Stimulated activated CD4-positive, alpha-beta T cell treated with anti-CD3 and anti-CD28 coated beads, Interleukin-15, amount 100 ng/mL, for 1 hour (primary cell): ENCODE measurements around the gene NLRP1.

ENCODE experiments used
- DNase-seq, 2 donors: peaks; one replicate each; pipeline ENCODE4 v3.0.0-alpha.2; 2020; ENCODE audit warnings: low read depth in 1 of 2, low spot score in 1 of 2

The NLRP1 gene

DNA sequence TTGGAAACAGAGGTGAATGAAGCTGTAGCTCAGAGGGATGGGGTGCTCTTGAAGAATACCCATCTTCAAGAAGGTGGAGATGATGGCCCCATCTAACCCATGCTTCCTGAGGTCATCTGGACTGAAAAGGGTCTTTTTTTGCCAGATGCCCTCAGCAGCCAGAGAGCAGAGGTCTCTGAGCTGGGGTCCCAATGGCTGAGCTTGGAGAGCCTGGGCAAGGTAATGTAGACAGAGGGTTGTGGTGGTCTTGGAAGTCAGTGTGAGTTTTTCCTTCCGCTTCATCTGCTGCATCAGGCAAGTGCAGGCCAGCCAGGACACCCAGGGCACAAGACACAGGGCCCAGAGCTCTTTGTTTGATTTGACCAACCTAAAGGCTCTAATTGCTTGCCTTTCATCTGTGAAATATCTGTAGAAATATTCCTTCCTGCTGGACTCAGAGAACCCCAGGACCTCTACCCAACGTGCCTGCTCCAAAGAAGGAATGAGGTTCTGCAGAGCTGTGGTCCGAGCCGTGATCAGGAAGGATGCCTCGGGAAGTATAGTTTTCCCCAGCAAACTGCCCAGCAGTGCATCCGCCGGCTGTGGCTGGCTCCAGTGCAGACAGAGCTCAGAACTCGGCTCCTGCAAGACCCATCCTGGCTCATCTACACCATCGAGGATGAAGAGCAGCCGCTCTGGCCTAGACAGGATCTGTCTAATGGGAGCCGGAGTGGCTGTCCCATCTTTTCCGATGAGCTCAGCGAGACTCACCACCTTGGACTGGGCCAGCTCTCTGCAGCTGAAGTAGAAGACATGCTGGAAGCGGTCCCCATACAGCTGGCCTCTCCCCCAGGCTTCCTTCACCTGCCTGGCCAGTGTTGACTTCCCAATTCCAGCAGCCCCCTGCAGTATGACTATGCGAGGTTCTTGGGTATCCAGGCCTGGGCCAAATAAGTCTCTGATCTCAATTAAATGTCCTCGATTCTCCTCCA is 25.2 kb downstream of the NLRP1 start:
- DNase-seq, result no peak

GRCh38 chr17:5557990-5558389 is 26.3 kb downstream of the NLRP1 start:
- DNase-seq, result no peak

DNA sequence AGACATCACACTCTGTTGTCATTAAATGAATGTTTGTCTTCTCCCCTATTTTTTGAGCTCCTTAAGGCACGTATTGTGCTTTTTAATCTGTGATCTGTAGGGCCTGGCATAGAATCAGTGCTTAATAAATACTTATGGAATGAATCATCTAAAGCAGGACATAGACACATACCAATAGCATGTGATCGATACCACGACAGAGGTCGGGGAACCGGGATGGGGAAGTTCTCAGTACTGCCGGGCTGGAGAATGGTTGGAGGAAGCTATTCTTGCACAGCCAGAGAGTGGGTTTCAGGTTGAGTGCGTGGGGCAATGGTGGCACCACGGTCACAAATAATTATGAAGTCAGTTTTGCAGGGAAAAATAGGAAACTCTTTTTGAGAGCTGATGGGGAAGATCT is 26.8 kb downstream of the NLRP1 start:
- DNase-seq, result no peak

- DNase-seq, result no peak
Observed at GRCh38 chr17:5555254-5555653, 29.1 kb downstream of the NLRP1 start.

DNA sequence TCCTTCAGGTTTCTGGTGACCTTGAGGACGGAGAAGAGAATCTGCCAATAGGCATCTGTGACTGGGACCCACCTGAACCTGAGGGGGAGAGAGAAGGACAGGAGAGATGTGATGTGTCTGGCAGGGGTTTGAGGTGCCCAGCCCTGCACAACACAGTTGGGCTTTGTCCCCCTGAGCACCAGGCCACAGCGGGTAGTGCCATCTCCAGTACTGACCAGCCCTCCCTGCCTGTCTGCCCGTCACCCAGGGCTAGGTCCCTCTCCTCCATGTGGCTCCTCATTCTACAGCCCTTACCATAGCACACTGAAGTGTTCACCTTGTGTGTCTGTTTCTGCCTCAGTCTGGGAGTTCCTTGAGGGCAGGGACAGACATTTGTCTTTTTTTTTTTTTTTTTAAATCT is 30.8 kb downstream of the NLRP1 start:
- no peak for DNase-seq

GRCh38 chr17:5552841-5553240 is 31.5 kb downstream of the NLRP1 start:
- DNase-seq, result no peak

- DNase-seq, result no peak
Observed at GRCh38 chr17:5545051-5545987, 39.0 kb downstream of the NLRP1 start.

DNA sequence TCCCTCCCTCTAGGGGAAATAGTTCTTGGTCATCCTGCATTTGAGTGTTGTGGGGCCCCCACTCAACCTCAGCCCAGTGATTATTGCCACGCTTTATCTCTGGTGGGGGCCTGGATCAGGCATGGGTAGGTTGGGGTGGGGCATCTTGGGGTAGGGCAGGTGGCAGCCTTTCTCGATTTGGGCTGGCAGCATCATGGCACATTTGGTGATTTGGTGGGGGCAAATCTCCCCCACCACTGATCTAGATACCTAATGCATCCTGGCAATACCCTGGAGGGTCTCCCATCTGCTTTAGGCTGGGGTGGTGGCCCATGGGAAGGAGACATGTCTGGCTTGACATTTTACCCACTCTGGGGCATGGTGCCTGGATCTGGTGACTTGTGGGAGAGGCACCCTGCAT is 40.2 kb downstream of the NLRP1 start:
- no peak for DNase-seq

DNA sequence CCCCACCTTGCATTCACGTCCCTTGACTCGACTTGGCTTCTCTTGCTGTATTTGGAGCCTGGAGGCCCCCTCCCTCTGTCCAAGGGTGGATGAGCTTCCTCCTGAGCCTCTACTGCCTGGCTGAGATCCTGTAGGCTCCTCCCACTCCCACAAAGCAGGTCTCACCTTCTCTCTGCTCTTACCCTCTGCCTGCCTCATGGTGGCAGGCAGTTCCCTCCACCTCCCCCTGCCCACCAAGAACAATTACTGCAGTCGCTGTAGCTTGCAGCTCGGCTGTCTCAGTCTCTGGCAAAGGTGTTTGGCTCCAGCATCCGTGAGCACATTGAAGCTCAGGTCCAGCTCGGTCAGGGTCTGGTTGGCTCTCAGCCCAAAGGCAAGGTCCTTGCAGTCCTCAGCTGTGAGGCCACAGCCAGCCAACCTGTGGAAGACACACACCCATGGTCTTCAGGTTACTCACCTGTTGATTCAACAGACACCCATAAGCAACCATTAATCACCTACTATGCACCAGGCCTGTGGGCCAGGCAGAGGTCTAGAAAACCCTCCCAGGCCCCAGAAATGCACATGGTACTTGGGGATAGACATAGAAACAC is 42.6 kb downstream of the NLRP1 start:
- DNase-seq, result no peak

DNA sequence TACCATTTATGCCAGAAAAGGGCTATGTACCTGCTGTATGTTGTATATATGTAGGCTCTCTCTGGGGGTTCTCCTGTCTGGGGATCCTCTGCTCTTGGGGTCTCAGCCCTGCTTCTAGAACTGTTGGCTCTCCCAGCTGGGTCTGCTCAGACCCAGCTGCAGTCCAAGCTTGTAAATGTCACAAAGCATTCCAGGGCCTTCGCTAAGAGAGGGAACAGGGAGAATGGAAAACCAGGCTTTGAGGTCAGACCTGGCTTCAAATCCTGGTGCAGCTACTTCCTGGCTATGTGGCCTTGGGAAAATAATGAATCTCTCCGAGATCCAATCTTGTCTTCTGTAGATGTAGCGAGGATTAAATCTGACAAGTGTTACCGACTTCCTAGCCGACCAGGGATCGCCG is 44.0 kb downstream of the NLRP1 start:
- DNase-seq, result no peak

DNA sequence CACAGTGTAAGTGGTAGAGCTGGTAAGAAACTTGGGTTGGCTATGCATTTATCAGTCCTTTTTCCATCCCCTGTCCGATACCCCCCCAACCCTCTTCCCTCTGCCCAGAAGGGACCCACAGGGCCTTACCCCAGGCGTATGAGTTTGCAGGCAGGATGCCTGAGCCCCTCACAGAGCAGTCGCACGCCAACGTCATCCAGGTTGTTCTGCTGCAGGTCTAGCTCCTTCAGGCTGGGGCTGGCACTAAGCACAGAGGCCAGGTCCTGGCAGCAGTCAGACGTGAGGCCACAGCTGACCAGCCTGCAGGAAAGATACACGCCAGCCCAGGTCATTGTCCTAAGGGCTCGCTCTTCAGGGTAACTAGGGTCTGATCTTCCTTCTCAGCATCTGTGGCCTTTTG is 45.0 kb downstream of the NLRP1 start:
- no peak for DNase-seq

DNA sequence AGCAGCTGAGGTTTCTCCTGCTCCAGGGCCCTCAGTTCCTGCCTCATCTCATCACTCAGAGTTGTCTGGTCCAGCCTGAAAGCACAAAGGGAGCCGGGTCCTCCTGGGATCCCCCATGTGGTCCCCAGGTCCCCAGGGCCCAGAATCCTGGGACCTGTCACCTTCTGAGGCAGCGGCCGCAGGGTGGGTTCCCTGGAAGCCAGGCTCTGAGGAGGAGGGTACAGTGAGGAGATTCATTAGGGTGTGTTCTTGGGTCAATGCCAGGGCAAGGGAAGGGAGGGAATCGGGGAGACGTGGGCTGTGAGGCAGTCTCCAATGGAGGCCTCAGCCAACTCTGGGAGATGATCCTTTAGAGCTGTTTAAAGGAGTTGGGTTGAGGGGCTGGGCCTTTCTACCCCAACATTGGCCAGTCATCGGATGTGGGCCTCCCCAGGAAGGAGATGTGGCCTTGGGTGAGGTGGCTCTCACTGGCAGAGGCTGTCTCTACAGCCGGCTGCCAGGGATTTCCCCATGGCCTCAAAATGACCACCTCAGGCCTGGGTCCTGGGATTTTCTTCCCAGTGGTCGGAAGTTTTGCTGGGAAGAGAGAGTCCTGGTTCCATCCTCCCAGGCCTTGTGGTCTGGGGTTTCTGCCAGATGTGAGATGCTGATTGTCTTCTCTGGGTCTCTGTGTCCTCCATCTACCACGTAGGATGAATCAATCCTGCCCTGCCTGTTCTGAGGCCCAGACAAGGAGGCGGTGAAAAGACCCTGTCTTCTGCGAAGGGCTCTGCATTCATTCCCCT is 47.3 kb downstream of the NLRP1 start:
- no peak for DNase-seq

DNA sequence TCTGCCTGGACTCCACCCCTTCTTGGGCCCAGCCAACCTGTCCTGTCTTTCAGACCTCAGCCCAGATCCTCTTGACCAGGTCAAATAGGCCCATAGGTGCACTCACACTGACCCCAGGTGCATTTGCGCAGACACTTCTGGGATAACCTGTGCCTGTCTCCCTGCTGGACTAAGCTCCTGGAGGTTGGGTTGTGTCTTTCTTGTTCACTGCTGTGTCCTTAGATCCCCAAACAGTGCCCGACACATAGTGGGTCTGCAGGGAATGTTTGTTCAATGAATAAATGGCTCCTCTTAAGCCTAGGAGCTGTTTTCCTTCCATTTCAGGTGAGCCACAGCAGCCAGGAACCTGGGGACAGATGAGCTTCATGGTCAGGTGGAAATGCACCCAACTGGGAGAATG is 48.9 kb downstream of the NLRP1 start:
- DNase-seq, result no peak

DNA sequence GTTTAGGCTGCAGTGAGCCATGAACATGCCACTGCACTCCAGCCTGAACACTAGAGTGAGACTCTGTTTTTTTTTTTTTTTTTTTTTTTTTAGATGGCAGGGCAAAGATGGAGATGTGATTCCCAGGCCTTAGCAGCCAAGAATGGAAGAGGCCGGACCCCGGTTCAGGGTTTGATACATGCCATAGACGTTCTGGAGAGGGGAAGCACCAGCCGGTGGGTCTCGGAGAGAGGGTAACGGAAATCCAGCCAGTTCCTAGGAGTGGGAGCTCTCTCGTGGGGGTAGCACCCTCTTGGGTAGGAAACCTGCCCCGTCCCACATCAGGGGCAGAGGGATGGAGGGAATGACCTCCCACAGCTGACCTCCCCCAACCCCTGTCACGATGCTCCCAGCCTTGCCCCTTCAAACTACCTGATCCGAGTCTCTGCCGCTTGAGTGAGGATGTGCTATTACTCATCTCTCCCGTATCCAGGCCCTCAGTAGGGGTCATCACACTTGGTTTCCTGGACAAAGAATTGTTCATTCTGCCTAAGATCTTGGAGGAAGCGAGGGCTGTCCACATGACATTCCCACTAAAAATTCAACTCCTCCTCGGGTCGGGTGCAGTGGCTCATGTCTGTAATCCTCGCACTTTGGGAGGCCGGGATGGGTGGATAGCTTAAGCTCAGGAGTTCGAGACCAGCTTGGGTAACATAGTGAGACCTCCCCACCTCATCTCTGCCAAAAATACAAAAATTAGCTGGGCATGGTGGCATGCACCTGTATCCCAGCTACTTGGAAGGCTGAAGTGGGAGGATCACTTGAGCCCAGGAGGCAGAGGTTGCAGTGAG is 50.6 kb downstream of the NLRP1 start:
- no peak for DNase-seq

- DNase-seq, result no peak
Observed at GRCh38 chr17:5532581-5532980, 51.7 kb downstream of the NLRP1 start.

- no peak for DNase-seq
Observed at GRCh38 chr17:5531085-5531418, 53.3 kb downstream of the NLRP1 start.

- DNase-seq, result no peak
Observed at GRCh38 chr17:5530265-5531084, 53.8 kb downstream of the NLRP1 start.

- DNase-seq, result no peak
Observed at GRCh38 chr17:5527601-5528250, 56.6 kb downstream of the NLRP1 start.
